LNCAP (cell line): ENCODE results near the gene ZNF318.

Experiments used
- TF ChIP-seq, protein P1 (sequence below): fragments of 450-650 bp; IDR thresholded peaks from 2 replicates; pipeline ENCODE4 v1.5.1; 2017; ENCODE audit warnings: mild to moderate bottlenecking

Gene ZNF318, protein sequence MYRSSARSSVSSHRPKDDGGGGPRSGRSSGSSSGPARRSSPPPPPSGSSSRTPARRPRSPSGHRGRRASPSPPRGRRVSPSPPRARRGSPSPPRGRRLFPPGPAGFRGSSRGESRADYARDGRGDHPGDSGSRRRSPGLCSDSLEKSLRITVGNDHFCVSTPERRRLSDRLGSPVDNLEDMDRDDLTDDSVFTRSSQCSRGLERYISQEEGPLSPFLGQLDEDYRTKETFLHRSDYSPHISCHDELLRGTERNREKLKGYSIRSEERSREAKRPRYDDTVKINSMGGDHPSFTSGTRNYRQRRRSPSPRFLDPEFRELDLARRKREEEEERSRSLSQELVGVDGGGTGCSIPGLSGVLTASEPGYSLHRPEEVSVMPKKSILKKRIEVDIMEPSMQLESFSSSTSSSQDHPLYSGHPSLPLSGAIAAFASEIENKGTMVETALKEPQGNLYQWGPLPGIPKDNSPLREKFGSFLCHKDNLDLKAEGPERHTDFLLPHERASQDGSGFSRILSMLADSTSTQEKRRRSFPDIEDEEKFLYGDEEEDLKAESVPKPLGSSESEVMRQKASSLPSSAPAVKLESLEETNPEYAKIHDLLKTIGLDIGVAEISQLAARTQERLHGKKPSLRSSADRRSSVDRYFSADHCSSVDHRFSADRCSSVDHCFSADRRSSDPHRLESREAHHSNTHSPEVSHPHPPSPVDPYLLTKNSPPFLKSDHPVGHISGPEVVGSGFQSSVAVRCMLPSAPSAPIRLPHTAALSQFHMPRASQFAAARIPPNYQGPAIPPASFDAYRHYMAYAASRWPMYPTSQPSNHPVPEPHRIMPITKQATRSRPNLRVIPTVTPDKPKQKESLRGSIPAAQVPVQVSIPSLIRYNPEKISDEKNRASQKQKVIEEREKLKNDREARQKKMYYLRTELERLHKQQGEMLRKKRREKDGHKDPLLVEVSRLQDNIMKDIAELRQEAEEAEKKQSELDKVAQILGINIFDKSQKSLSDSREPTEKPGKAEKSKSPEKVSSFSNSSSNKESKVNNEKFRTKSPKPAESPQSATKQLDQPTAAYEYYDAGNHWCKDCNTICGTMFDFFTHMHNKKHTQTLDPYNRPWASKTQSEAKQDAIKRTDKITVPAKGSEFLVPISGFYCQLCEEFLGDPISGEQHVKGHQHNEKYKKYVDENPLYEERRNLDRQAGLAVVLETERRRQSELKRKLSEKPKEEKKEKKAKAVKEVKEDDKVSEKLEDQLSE (N-terminal part only)

DNA sequence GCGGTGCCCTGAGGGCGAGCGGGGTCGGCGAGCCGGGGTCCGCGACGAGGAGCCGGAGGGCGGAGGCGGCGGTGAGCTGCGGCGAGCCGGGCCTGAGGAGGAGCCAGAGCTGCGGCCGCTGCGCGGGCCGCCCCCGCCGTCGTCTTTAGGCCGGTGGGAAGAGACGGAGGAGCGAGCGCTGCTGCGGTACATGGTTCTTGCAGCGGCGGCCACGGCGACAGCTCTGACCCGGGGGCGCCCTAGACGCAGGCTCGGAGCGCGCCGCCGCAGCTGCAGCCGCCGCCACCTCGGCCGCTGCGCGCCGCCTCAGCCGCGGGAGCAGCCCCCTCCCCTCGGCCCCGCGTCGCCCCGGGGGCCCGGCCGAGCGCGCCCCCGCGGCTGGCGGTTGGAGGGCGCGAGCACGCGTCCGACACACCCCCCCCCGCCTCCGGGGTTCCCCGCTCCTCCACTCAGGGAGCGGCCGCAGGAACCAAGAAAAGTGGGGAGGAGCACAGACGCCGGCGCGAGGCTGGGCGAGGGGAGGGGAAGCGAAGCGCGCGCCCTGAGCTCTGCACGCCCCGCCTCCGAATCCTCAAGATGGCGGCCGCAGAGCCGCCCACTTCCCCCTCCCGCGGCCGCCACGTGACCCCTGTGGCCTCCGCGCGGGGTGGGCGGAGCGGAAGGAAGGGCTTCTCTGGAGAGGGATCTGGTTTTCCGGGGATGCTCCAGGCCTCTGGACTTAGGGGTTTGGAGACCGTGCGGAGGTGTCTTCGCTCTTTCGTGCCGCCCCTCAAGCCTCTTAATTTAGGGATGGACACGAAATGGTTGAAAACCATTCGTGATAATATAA lies at the start of gene ZNF318:
Gene ZNF318 (minus strand): TSS at position 474 of the 829 bp plus-strand sequence. CDS start 282 bp downstream, at position 192.
- TF ChIP-seq, protein P1, sequence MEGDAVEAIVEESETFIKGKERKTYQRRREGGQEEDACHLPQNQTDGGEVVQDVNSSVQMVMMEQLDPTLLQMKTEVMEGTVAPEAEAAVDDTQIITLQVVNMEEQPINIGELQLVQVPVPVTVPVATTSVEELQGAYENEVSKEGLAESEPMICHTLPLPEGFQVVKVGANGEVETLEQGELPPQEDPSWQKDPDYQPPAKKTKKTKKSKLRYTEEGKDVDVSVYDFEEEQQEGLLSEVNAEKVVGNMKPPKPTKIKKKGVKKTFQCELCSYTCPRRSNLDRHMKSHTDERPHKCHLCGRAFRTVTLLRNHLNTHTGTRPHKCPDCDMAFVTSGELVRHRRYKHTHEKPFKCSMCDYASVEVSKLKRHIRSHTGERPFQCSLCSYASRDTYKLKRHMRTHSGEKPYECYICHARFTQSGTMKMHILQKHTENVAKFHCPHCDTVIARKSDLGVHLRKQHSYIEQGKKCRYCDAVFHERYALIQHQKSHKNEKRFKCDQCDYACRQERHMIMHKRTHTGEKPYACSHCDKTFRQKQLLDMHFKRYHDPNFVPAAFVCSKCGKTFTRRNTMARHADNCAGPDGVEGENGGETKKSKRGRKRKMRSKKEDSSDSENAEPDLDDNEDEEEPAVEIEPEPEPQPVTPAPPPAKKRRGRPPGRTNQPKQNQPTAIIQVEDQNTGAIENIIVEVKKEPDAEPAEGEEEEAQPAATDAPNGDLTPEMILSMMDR = no peak

DNA sequence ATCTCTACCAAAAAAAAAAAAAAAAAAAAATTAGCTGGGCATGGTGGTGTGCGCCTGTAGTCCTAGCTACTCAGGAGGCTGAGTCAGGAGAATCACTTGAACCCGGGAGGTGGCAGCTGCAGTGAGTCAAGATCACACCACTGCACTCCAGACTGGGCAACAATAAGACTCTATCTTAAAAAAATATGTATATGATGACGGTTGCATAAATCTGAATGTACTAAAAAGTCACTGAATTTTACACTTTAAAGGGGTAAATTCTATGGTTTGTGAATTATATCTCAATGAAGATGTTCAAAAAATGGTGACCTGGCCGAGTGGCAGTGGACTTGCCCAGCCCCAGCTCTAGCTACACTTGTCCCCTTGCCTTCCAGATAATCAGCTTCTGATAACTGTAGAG lies 47.5 kb upstream of the ZNF318 start:
- TF ChIP-seq, protein P1 = no peak

DNA sequence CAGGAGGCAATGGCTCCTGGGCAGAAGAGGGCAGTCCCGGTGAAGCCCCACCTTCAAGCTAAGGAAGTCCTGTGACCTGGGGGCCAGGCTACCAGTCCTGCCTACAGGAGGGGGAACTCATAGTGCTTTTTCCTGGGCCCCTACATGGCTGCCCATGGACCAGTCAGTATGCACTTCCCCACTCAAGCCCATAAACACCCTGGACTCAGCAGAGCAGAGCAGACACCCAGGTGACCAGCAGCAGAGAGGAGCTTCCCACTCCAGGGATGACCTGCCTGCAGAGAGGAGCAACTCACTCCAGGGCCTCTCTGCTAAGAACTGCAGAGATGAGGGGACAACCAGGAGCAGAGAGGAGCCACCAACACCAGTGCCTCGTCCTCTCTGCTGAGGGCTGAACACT lies 43.6 kb upstream of the ZNF318 start:
- TF ChIP-seq, protein P1 = no peak

DNA sequence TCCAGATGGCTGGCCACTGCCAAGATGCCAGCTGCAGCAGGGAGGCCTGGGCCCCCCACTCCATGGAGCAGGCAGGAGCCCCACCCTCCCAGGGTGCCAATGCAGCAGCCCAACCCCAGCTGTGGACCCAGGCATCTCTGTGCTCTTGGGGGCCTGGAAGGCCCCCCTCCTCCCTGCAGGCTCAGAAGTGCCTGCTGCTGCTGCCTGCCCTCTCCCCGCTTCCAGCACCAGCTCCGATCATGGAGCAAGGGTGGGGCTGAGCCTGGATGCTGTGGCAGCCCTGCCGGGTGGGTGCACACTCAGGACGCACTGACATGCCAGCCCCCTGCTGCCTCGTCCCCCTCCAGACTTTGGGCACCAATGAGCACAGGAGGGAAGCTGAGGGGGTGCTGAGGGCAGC lies 43.1 kb upstream of the ZNF318 start:
- TF ChIP-seq, protein P1 = no peak

DNA sequence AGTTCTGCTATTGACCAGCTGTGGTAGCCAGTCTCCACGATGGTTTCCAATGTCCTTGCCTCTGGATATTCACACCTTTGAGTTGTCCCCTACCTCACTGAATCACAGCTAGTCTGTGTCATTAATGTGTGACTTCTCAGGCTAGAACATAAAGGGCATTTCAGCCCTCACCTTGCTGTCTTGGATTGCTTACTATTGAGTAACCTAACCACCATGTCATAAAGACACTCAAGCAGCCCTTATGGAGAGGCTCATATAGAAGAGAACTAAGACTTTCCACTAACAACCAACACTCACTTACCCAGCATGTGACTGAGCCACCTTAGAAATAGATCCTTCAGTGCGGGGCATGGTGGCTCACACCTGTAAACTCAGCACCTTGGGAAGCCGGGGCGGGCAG lies 38.8 kb upstream of the ZNF318 start:
- TF ChIP-seq, protein P1 = no peak

DNA sequence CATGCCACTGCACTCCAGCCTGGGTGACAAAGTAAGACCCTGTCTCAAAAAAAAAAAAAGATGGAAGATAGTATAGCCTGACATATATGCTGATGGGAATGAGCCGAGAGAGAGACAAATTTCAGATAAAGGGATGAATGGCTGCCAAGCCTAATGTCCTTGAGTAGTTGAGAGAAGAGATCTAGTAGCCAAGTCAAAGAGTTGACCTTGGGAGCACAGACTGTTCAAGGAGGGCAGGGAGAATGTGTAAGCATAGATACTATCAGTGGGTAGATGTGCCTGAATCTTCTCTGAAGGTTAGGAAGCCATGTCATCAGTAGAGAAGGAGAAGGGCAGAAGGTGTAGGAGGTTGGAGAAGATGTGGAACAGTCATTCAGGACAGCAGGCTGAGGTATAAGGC lies 37.8 kb upstream of the ZNF318 start:
- TF ChIP-seq, protein P1 = no peak
